K562 (cell line): Measurements from ENCODE around the gene COX6A1.

Experiments used
- CTCF ChIP-seq, 3 experiments: IDR thresholded peaks in 2 of 3; conservative IDR thresholded peaks in 1 of 3; 2 replicates each; pipeline ENCODE4 v1.5.1; 2011 to 2012; ENCODE audit warnings: low read length in 3 of 3, mild to moderate bottlenecking in 3 of 3, control low read depth in 2 of 3, improper control_type of control experiment in 1 of 3, inconsistent platforms in 1 of 3, low read depth in 1 of 3, mixed read lengths in 1 of 3, moderate library complexity in 1 of 3; ENCODE audit not compliant: insufficient read depth in 2 of 3
- ETV5 ChIP-seq: sonication (generic); formaldehyde crosslinking; IDR thresholded peaks from 2 replicates; pipeline ENCODE4 v1.4.0; 2020; ENCODE audit warnings: low read depth, mild to moderate bottlenecking, missing genetic modification reagents
- EWSR1 ChIP-seq: fragments of 450-650 bp; IDR thresholded peaks from 2 replicates; pipeline ENCODE4 v1.6.1; 2018; ENCODE audit warnings: borderline replicate concordance, mild to moderate bottlenecking, low read depth, moderate library complexity; ENCODE audit not compliant: partially characterized antibody
- FOXM1 ChIP-seq, 2 experiments: fragments of 450-650 bp in 1 of 2; sonication (generic) in 1 of 2; formaldehyde crosslinking in 1 of 2; IDR thresholded peaks; 2 replicates each; pipeline versions ENCODE4 v1.6.1 to v1.9.0; 2017 to 2022; ENCODE audit warnings: low read depth in 2 of 2, mild to moderate bottlenecking in 2 of 2, missing genetic modification reagents in 1 of 2, moderate library complexity in 1 of 2
- JUNB ChIP-seq: fragments of 450-650 bp; formaldehyde crosslinking; conservative IDR thresholded peaks from 2 replicates; pipeline ENCODE4 v1.4.0; 2020; ENCODE audit warnings: mild to moderate bottlenecking
- L3MBTL2 ChIP-seq: fragments of 450-650 bp; IDR thresholded peaks from 2 replicates; pipeline ENCODE4 v1.6.1; 2016; ENCODE audit warnings: mild to moderate bottlenecking, moderate library complexity
- NFATC3 ChIP-seq: fragments of 450-650 bp; IDR thresholded peaks from 2 replicates; pipeline ENCODE4 v1.6.1; 2017; ENCODE audit warnings: mild to moderate bottlenecking
- POU5F1 ChIP-seq: fragments of 150-350 bp; IDR thresholded peaks from 2 replicates; pipeline ENCODE4 v1.6.1; 2014; ENCODE audit warnings: borderline replicate concordance, low read length, low read depth, mild to moderate bottlenecking; ENCODE audit not compliant: partially characterized antibody
- PURB ChIP-seq: sonication (generic); formaldehyde crosslinking; IDR thresholded peaks from 2 replicates; pipeline ENCODE4 v1.9.0; 2021; ENCODE audit warnings: low read depth, mild to moderate bottlenecking, missing genetic modification reagents
- SMARCB1 ChIP-seq: IDR thresholded peaks from 2 replicates; pipeline ENCODE4 v1.6.1; 2011; ENCODE audit warnings: improper control_type of control experiment, low read depth; ENCODE audit not compliant: insufficient read length
- STAG1 ChIP-seq: sonication (generic); formaldehyde crosslinking; IDR thresholded peaks from 2 replicates; pipeline ENCODE4 v1.5.0; 2020; ENCODE audit warnings: missing genetic modification reagents, borderline replicate concordance
- ZBTB1 ChIP-seq: sonication (generic); formaldehyde crosslinking; IDR thresholded peaks from 2 replicates; pipeline ENCODE4 v1.8.1; 2023; ENCODE audit warnings: missing genetic modification reagents, low read depth, mild to moderate bottlenecking, borderline replicate concordance
- TF ChIP-seq, protein P1 (sequence below): fragments of 150-350 bp; conservative IDR thresholded peaks from 2 replicates; pipeline ENCODE4 v1.6.1; 2014; ENCODE audit warnings: low read length
- TF ChIP-seq, protein P2 (sequence below), 2 experiments: fragments of 250-450 bp in 1 of 2; fragments of 450-650 bp in 1 of 2; sonication (Bioruptor Pico) in 1 of 2; IDR thresholded peaks; 2 replicates each; pipeline versions ENCODE4 v1.6.1 to v1.8.0; 2016 to 2021; ENCODE audit warnings: mild to moderate bottlenecking in 2 of 2, moderate library complexity in 2 of 2, missing compliant biosample characterization in 1 of 2, missing genetic modification characterization in 1 of 2

DNA sequence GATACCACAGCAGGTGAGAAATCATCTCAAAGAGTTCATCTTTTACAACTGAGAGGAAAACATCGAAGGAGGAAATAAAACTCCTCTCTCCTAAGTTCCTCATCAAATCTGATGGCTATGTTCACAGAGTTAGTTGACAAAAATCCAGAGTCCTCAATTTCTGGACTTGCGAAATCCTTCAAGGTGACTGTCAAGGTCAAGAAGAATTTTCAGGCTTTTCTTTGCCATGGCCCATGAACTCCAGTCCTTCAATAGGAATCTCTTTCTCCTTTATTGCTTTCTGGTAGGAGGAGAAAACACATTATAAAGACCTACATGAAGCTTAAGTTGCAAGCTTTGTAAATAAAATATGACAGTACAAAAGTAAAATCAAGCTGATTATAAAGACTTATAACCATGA is 6.8 kb downstream of the COX6A1 start:
- TF ChIP-seq, protein P1, sequence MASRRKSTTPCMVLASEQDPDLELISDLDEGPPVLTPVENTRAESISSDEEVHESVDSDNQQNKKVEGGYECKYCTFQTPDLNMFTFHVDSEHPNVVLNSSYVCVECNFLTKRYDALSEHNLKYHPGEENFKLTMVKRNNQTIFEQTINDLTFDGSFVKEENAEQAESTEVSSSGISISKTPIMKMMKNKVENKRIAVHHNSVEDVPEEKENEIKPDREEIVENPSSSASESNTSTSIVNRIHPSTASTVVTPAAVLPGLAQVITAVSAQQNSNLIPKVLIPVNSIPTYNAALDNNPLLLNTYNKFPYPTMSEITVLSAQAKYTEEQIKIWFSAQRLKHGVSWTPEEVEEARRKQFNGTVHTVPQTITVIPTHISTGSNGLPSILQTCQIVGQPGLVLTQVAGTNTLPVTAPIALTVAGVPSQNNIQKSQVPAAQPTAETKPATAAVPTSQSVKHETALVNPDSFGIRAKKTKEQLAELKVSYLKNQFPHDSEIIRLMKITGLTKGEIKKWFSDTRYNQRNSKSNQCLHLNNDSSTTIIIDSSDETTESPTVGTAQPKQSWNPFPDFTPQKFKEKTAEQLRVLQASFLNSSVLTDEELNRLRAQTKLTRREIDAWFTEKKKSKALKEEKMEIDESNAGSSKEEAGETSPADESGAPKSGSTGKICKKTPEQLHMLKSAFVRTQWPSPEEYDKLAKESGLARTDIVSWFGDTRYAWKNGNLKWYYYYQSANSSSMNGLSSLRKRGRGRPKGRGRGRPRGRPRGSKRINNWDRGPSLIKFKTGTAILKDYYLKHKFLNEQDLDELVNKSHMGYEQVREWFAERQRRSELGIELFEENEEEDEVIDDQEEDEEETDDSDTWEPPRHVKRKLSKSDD, result no peak
- TF ChIP-seq NFATC3, result no peak
- no peak for TF ChIP-seq SMARCB1
- no peak for TF ChIP-seq ZBTB1 (CRISPR knock-in tag)
- TF ChIP-seq STAG1 (CRISPR knock-in tag), result no peak
- TF ChIP-seq PURB, result no peak
- TF ChIP-seq ETV5, result no peak
- TF ChIP-seq L3MBTL2, result no peak
- TF ChIP-seq, protein P2, sequence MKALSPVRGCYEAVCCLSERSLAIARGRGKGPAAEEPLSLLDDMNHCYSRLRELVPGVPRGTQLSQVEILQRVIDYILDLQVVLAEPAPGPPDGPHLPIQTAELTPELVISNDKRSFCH (CRISPR knock-in tag; IDR thresholded peaks at IDR 0.05), result no peak
- TF ChIP-seq, protein P2 (tag; IDR thresholded peaks at IDR 0.05), result no peak
- TF ChIP-seq POU5F1, result no peak
- TF ChIP-seq CTCF (IDR thresholded peaks at IDR 0.05 in 2 of 3, conservative IDR thresholded peaks at IDR 0.05 in 1 of 3; ENCODE audit: insufficient read depth in 2 of 3, low read depth in 1 of 3, low read length in 3 of 3), result no peak
- no peak for TF ChIP-seq JUNB (CRISPR knock-in tag)
- no peak for TF ChIP-seq FOXM1 (IDR thresholded peaks at IDR 0.05; ENCODE audit: low read depth)
- TF ChIP-seq FOXM1 (CRISPR knock-in tag; IDR thresholded peaks at IDR 0.05; ENCODE audit: low read depth), result no peak
- no peak for TF ChIP-seq EWSR1
